Prostate gland (tissue), 2 donors: Measurements from ENCODE around the gene VAV3. TPM values are rescaled to one million over a fixed set of nuclear protein-coding genes. Genes with fewer than 3 reads are reported as not detected.

Experiments
- DNase-seq: peaks from one replicate; pipeline ENCODE4 v3.0.0-alpha.2; 2019; ENCODE audit warnings: low spot score
- H3K27ac ChIP-seq, 2 donors: fragments of 200-600 bp; sonication (generic); 2 replicates each; pipeline ENCODE4 v1.5.1; 2017 to 2019
- H3K27me3 ChIP-seq: fragments of 200-600 bp; sonication (generic); replicated peaks from 2 replicates; pipeline ENCODE4 v1.5.1; 2019; ENCODE audit not compliant: insufficient read depth
- H3K36me3 ChIP-seq, 2 donors: fragments of 200-600 bp; sonication (generic); 1 replicate in 1 of 2; 2 replicates in 1 of 2; pipeline versions ENCODE4 v1.5.1 to v1.8.1; 2017 to 2019
- H3K4me1 ChIP-seq: fragments of 200-600 bp; sonication (generic); replicated peaks from 2 replicates; pipeline ENCODE4 v1.5.1; 2019
- H3K4me3 ChIP-seq, 2 donors: fragments of 200-600 bp; sonication (generic); 2 replicates each; pipeline ENCODE4 v1.5.1; 2017 to 2019
- H3K9me3 ChIP-seq: fragments of 200-600 bp; sonication (generic); 2 replicates; pipeline ENCODE4 v1.5.1; 2017
- POLR2A ChIP-seq: fragments of 450-650 bp; IDR thresholded peaks from one replicate; pipeline ENCODE4 v1.6.1; 2016; ENCODE audit warnings: antibody characterized with exemption, mild to moderate bottlenecking
- POLR2AphosphoS5 ChIP-seq: sonication (generic); formaldehyde crosslinking; IDR thresholded peaks from one replicate; pipeline ENCODE4 v1.6.1; 2017; ENCODE audit warnings: antibody characterized with exemption
- WGBS: methylation state at CpG from one replicate; pipeline ENCODE4 v1.1.5; 2018; 5-methylcytosine and 5-hydroxymethylcytosine counted together
- intact Hi-C: fragments of 100-400 bp; cut with DNase I; formaldehyde crosslinking; loops from one replicate; pipeline ENCODE4 v1.14.2; 2022
- total RNA-seq, 2 donors: library from RNA; depleted of rRNA; stranded (reverse); fragments of >200 nt; gene quantifications; one replicate each; pipeline ENCODE4 v1.1.0, GENCODE V29; 2016
- TF ChIP-seq, protein P1 (sequence below), 4 experiments: fragments of 200-600 bp in 2 of 4; fragments of 450-650 bp in 2 of 4; sonication (generic) in 2 of 4; IDR thresholded peaks; 1 replicate in 3 of 4; 2 replicates in 1 of 4; pipeline ENCODE4 v1.5.1; 2016 to 2019; ENCODE audit warnings: antibody characterized with exemption in 4 of 4, mild to moderate bottlenecking in 2 of 4, moderate library complexity in 2 of 4

VAV3 gene
- total RNA-seq, 2 donors from 2014 or later, result 14.5 TPM

DNA sequence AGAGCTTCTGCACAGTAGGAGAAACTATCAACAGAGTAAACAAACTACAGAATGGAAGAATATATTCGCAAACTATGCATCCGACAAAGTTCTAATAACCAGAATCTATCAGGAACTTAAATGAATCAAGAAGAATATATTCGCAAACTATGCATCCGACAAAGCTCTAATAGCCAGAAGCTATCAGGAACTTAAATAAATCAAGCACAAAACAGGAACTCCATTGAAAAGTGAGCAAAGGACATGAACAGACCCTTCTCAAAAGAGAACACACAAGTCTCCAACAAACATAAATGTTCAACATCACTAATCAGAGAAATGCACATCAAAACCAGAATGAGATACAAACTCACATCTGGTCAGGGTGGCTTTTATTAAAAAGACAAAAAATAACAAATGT, 126.9 kb downstream of the VAV3 start:
- Histone ChIP-seq H3K4me3 (no peak overlapping the region), H3K27ac (no peak overlapping the region), H3K27me3 (no peaks in the 10 kb centered on the region), H3K4me1 (no peaks in the 10 kb centered on the region), H3K9me3 (no peaks in the 10 kb centered on the region), H3K36me3 (no peaks in the 10 kb centered on the region)
- intact Hi-C loops, result no loop called here
- TF ChIP-seq, protein P1, sequence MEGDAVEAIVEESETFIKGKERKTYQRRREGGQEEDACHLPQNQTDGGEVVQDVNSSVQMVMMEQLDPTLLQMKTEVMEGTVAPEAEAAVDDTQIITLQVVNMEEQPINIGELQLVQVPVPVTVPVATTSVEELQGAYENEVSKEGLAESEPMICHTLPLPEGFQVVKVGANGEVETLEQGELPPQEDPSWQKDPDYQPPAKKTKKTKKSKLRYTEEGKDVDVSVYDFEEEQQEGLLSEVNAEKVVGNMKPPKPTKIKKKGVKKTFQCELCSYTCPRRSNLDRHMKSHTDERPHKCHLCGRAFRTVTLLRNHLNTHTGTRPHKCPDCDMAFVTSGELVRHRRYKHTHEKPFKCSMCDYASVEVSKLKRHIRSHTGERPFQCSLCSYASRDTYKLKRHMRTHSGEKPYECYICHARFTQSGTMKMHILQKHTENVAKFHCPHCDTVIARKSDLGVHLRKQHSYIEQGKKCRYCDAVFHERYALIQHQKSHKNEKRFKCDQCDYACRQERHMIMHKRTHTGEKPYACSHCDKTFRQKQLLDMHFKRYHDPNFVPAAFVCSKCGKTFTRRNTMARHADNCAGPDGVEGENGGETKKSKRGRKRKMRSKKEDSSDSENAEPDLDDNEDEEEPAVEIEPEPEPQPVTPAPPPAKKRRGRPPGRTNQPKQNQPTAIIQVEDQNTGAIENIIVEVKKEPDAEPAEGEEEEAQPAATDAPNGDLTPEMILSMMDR (IDR thresholded peaks at IDR 0.05), result no peak
- TF ChIP-seq POLR2AphosphoS5 (no peak), POLR2A (no peak)
- no peak for DNase-seq
- WGBS, result 80% methylated on average over 4 of the region's 4 CpGs

- no peaks in the 10 kb centered on the region for H3K4me1 ChIP-seq
- WGBS, result 98% methylated on average over 4 of the region's 4 CpGs
- no peaks in the 10 kb centered on the region for H3K9me3 ChIP-seq
- no peak overlapping the region for H3K4me3 ChIP-seq
- H3K27me3 ChIP-seq, result no peaks in the 10 kb centered on the region
- no peak overlapping the region for H3K27ac ChIP-seq
- H3K36me3 ChIP-seq, result no peaks in the 10 kb centered on the region
- TF ChIP-seq, protein P1 (IDR thresholded peaks at IDR 0.05), result no peak
- no peak for TF ChIP-seq POLR2A
- no peak for TF ChIP-seq POLR2AphosphoS5
- intact Hi-C loops, result no loop called here
- no peak for DNase-seq
Observed at GRCh38 chr1:107835151-107835670, 129.8 kb downstream of the VAV3 start.

GRCh38 chr1:107833061-107833460, 131.9 kb downstream of the VAV3 start:
- H3K4me1 ChIP-seq, result no peaks in the 10 kb centered on the region
- no peak overlapping the region for H3K27ac ChIP-seq
- 67% methylated on average over 2 of the region's 2 CpGs for WGBS
- H3K9me3 ChIP-seq, result no peaks in the 10 kb centered on the region
- no peaks in the 10 kb centered on the region for H3K27me3 ChIP-seq
- no peak overlapping the region for H3K4me3 ChIP-seq
- TF ChIP-seq, protein P1 (IDR thresholded peaks at IDR 0.05), result no peak
- TF ChIP-seq POLR2AphosphoS5, result no peak
- TF ChIP-seq POLR2A, result no peak
- intact Hi-C loops, result no loop called here
- no peak for DNase-seq
- H3K36me3 ChIP-seq, result no peaks in the 10 kb centered on the region

GRCh38 chr1:107831921-107832320, 133.1 kb downstream of the VAV3 start:
- Histone ChIP-seq H3K4me3 (no peak overlapping the region), H3K36me3 (no peaks in the 10 kb centered on the region), H3K9me3 (no peaks in the 10 kb centered on the region), H3K27me3 (no peaks in the 10 kb centered on the region), H3K4me1 (no peaks in the 10 kb centered on the region), H3K27ac (no peak overlapping the region)
- DNase-seq, result no peak
- TF ChIP-seq POLR2A, result no peak
- TF ChIP-seq POLR2AphosphoS5, result no peak
- TF ChIP-seq, protein P1 (IDR thresholded peaks at IDR 0.05), result no peak
- 85% methylated on average over 2 of the region's 2 CpGs for WGBS
- intact Hi-C loops, result no loop called here

DNA sequence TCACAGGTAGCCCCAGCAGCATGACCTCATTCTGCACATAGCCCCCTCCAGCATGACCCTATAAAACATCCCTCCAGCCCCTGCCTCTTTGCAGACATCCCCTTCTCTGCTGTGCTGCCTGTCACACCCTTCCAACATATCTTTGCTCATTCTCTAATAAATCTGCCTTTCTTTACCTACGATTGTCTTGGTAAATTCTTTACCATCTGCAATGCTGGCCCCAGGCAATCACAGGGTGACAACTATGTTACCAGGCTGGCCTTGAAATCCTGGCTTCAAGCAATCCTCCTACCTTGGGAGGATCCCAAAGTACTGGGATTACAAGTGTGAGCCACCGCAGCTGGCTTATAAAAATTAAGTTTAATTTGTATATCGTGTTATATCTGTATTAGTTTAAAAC, 134.5 kb downstream of the VAV3 start:
- Histone ChIP-seq H3K9me3 (no peaks in the 10 kb centered on the region), H3K4me3 (no peak overlapping the region), H3K4me1 (no peaks in the 10 kb centered on the region), H3K27ac (no peak overlapping the region), H3K27me3 (no peaks in the 10 kb centered on the region), H3K36me3 (no peaks in the 10 kb centered on the region)
- intact Hi-C loops, result no loop called here
- 39% methylated on average over 3 of the region's 3 CpGs for WGBS
- TF ChIP-seq POLR2AphosphoS5 (no peak), POLR2A (no peak)
- TF ChIP-seq, protein P1 (IDR thresholded peaks at IDR 0.05), result no peak
- DNase-seq, result no peak
